H1 (cell line): ENCODE data around the gene KDELR1. TPM values are rescaled to one million over a fixed set of nuclear protein-coding genes. Genes with fewer than 3 reads are reported as not detected.
A peak's percentile ranks its signal among the peaks of the same experiment; 100 is the strongest.

Experiments
- ASH2L ChIP-seq: fragments of 200-600, 300-600 bp; sonication (generic); IDR thresholded peaks from one replicate; pipeline ENCODE4 v1.7.1; 2017; ENCODE audit warnings: low read length
- CREB1 ChIP-seq: IDR thresholded peaks from 2 replicates; pipeline ENCODE4 v1.6.1; 2012; ENCODE audit warnings: inconsistent platforms
- KDM4A ChIP-seq: IDR thresholded peaks from one replicate; pipeline ENCODE4 v1.7.1; 2012; ENCODE audit warnings: low read depth, mild to moderate bottlenecking, moderate library complexity, low read length, inconsistent platforms; ENCODE audit not compliant: severe bottlenecking
- POLR2A ChIP-seq, 2 experiments: IDR thresholded peaks; 1 replicate in 1 of 2; 2 replicates in 1 of 2; pipeline ENCODE4 v1.6.1; 2011; ENCODE audit warnings: low read depth in 2 of 2, low read length in 2 of 2, mild to moderate bottlenecking in 2 of 2; ENCODE audit errors: control extremely low read depth in 1 of 2
- POLR2AphosphoS5 ChIP-seq: IDR thresholded peaks from 2 replicates; pipeline ENCODE4 v1.6.1; 2011; ENCODE audit warnings: low read depth, low read length
- SIN3A ChIP-seq, 2 experiments: IDR thresholded peaks in 1 of 2; conservative IDR thresholded peaks in 1 of 2; 2 replicates each; pipeline ENCODE4 v1.6.1; 2011 to 2012; ENCODE audit warnings: low read length in 2 of 2, improper control_type of control experiment in 1 of 2, low read depth in 1 of 2, mild to moderate bottlenecking in 1 of 2
- SIRT6 ChIP-seq: IDR thresholded peaks from one replicate; pipeline ENCODE4 v1.7.1; 2012; ENCODE audit warnings: low read length, inconsistent platforms
- TCF12 ChIP-seq: IDR thresholded peaks from 2 replicates; pipeline ENCODE4 v1.6.1; 2011; ENCODE audit warnings: low read depth, mild to moderate bottlenecking, low read length
- TEAD4 ChIP-seq: IDR thresholded peaks from 2 replicates; pipeline ENCODE4 v1.6.1; 2012; ENCODE audit warnings: low read depth, low read length, inconsistent platforms, mixed read lengths
- ZNF274 ChIP-seq: IDR thresholded peaks from 2 replicates; pipeline ENCODE4 v1.7.0; 2012; ENCODE audit warnings: low read length, borderline replicate concordance; ENCODE audit errors: extremely low read depth
- polyA plus RNA-seq, 7 experiments: library from polyadenylated mRNA; depleted of rRNA in 3 of 7; stranded (reverse) in 5 of 7; unstranded in 2 of 7; fragments of >200 nt in 5 of 7; fragments of 200-250 nt in 2 of 7; gene quantifications; 1 replicate in 5 of 7; 2 replicates in 1 of 7; 4 replicates in 1 of 7; pipeline versions ENCODE4 v1.2.1 to v1.2.3, GENCODE V29; 2011 to 2013; ENCODE audit warnings: missing spikeins in 2 of 7, mixed read lengths in 2 of 7
- total RNA-seq: library from RNA; stranded (reverse); fragmentation: NEBNext Ultra II Directional; extraction: Animal tissue kit (Norgen Biotek cat#: 25700); gene quantifications from 2 replicates; pipeline ENCODE4 v1.2.1, GENCODE V29; 2021
- TF ChIP-seq, protein P1 (sequence below): IDR thresholded peaks from 2 replicates; pipeline ENCODE4 v1.6.1; 2012; ENCODE audit warnings: low read length, inconsistent platforms
- TF ChIP-seq, protein P2 (sequence below): IDR thresholded peaks from 2 replicates; pipeline ENCODE4 v1.6.1; 2011; ENCODE audit warnings: low read depth, mild to moderate bottlenecking, low read length; ENCODE audit not compliant: insufficient read depth

The KDELR1 gene
- total and polyA plus RNA-seq, 2 of the 8 experiments (the other 6 are each of a cell fraction or from before 2014, with no cell fraction given) = 225 to 231 TPM

DNA sequence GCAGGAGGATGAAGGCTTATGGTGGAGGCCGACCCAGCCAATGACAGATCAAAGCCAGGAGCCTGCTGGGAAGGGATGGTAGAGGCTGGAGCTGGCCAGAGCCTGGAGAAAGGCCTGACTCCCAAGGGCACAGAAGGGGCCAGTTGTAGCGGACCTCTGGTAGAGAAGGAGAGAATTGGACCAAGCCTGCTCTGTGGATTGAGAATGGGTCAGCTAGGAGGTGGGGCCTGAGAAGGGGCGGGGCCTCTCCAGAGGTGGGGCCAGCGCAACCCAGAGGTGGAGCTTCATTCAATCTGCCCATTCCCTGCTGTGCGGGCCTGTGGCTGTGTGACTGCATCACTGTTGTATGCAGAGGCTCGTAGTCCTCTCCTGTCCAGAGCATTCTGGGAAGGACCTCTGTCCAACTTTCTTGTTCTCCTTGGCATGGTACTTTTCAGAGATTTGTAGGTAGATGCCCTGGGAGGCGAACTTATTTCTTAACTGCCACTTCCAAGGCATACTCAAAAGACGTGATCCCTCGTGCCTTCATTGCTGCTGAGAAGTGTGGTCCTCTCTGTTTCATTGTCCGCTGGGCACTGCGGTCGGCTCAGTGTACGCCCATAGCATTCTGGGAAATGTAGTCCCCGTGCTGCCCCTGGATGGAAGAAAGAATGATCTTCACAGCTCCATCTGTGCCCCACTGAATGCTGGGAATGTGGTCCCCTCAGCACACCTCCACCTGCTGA lies 8.8 kb upstream of the KDELR1 start (continued):
- peak; percentile 87 for TF ChIP-seq POLR2AphosphoS5
- TF ChIP-seq ZNF274 = no peak
- 0 out of 2 replicates have a peak, but pooled peaks have one; percentile 7 for TF ChIP-seq CREB1
- TF ChIP-seq SIRT6 = no peak
- TF ChIP-seq SIN3A (conservative IDR thresholded peaks at IDR 0.05 in 1 of 2, IDR thresholded peaks at IDR 0.05 in 1 of 2; ENCODE audit: low read depth in 1 of 2, low read length in 2 of 2) = 0 out of 4 replicates have a peak, but pooled peaks of 1 of the 2 experiments have one; percentile 39
- peak; percentile 34 for TF ChIP-seq KDM4A
- TF ChIP-seq, protein P1, sequence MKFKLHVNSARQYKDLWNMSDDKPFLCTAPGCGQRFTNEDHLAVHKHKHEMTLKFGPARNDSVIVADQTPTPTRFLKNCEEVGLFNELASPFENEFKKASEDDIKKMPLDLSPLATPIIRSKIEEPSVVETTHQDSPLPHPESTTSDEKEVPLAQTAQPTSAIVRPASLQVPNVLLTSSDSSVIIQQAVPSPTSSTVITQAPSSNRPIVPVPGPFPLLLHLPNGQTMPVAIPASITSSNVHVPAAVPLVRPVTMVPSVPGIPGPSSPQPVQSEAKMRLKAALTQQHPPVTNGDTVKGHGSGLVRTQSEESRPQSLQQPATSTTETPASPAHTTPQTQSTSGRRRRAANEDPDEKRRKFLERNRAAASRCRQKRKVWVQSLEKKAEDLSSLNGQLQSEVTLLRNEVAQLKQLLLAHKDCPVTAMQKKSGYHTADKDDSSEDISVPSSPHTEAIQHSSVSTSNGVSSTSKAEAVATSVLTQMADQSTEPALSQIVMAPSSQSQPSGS = peak; percentile 83
- TF ChIP-seq, protein P2, sequence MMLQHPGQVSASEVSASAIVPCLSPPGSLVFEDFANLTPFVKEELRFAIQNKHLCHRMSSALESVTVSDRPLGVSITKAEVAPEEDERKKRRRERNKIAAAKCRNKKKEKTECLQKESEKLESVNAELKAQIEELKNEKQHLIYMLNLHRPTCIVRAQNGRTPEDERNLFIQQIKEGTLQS = no peak
- no peak for TF ChIP-seq TCF12
- peak; percentile 47 for TF ChIP-seq ASH2L
- TF ChIP-seq POLR2A (IDR thresholded peaks at IDR 0.05; ENCODE audit: control extremely low read depth in 1 of 2, low read depth in 2 of 2, low read length in 2 of 2) = peak; percentile 68 to 84; a peak in 2 of 3 replicates
- TF ChIP-seq TEAD4 = peak; percentile 60
